HTERT RPE-1 (cell line): ENCODE results near the gene GNE.

Source experiments
- in situ Hi-C: fragments of 300-500 bp; cut with MboI; formaldehyde crosslinking; loops from 4 replicates; pipeline ENCODE4 v1.14.3; 2020; ENCODE audit warnings: low sequenced_read_pairs

GNE gene

GRCh38 chr9:36173861-36174260 lies 84.4 kb downstream of the GNE start:
- in situ Hi-C loops: no loop called here

GRCh38 chr9:36170531-36170930 lies 87.7 kb downstream of the GNE start:
- in situ Hi-C loops: no loop called here

- in situ Hi-C loops: no loop called here
These were observed 88.5 kb downstream of the GNE start for GRCh38 chr9:36169708-36170107.

- in situ Hi-C loops: no loop called here
These were observed 89.1 kb downstream of the GNE start, which contains the start of gene CCIN for GRCh38 chr9:36169166-36169565. CCIN (plus strand) TSS chr9:36169388; CDS start chr9:36169503, 115 bp downstream.

GRCh38 chr9:36166168-36166927 lies 91.9 kb downstream of the GNE start:
- in situ Hi-C loops: no loop called here

- in situ Hi-C loops: no loop called here
These were observed 92.5 kb downstream of the GNE start for GRCh38 chr9:36165826-36166167.

GRCh38 chr9:36164989-36165388 lies 93.3 kb downstream of the GNE start:
- in situ Hi-C loops: no loop called here
